HUES64 (cell line): ENCODE results near the gene MEMO1.
"Not testable (repeated sequence)": the region's sequence is repeated elsewhere in the genome, so short reads cannot be mapped to it uniquely, and the experiment has no call there.

Experiments used
- H3K27ac ChIP-seq: 2 replicates; pipeline ENCODE4 v1.7.0; 2013; ENCODE audit warnings: low read depth, low read length, inconsistent platforms
- H3K27me3 ChIP-seq: 2 replicates; pipeline ENCODE4 v1.6.1; 2013; ENCODE audit warnings: mild to moderate bottlenecking, low read length; ENCODE audit not compliant: insufficient read depth
- H3K36me3 ChIP-seq: 2 replicates; pipeline ENCODE4 v1.6.1; 2013; ENCODE audit warnings: mild to moderate bottlenecking, low read length; ENCODE audit not compliant: insufficient read depth
- H3K4me1 ChIP-seq: 2 replicates; pipeline ENCODE4 v1.6.1; 2013; ENCODE audit warnings: mild to moderate bottlenecking, low read length, moderate library complexity; ENCODE audit not compliant: insufficient read depth
- H3K4me3 ChIP-seq: 2 replicates; pipeline ENCODE4 v1.5.1; 2013; ENCODE audit warnings: mild to moderate bottlenecking, low read length, moderate library complexity
- H3K9ac ChIP-seq: 2 replicates; pipeline ENCODE4 v1.6.1; 2013; ENCODE audit warnings: mild to moderate bottlenecking, low read depth, low read length
- H3K9me3 ChIP-seq: 2 replicates; pipeline ENCODE4 v1.6.1; 2013; ENCODE audit warnings: low read depth, low read length; ENCODE audit not compliant: insufficient read depth
- WGBS: fragments of 150-250, 120-280 bp; methylation state at CpG from one replicate; pipeline ENCODE4 v1.1.7; 2013; ENCODE audit warnings: missing lambda C conversion rate; 5-methylcytosine and 5-hydroxymethylcytosine counted together

MEMO1 gene

GRCh38 chr2:31973665-31974064, 37.1 kb downstream of the MEMO1 start:
- H3K4me1 ChIP-seq: no peaks in the 10 kb centered on the region

GRCh38 chr2:31972059-31972458, 38.7 kb downstream of the MEMO1 start:
- Histone ChIP-seq H3K4me3 (no peak overlapping the region), H3K4me1 (no peaks in the 10 kb centered on the region), H3K27me3 (no peaks in the 10 kb centered on the region), H3K9me3 (no peaks in the 10 kb centered on the region), H3K9ac (no peak overlapping the region), H3K36me3 (no peaks in the 10 kb centered on the region), H3K27ac (no peak overlapping the region)
- 90% methylated on average over 2 of the region's 2 CpGs for WGBS

More at GRCh38 chr2:31973665-31974064, 37.1 kb downstream of the MEMO1 start:
- Histone ChIP-seq H3K27me3 (no peaks in the 10 kb centered on the region), H3K9ac (no peak overlapping the region), H3K4me3 (no peak overlapping the region), H3K36me3 (no peaks in the 10 kb centered on the region), H3K27ac (no peak overlapping the region), H3K9me3 (no peaks in the 10 kb centered on the region)

DNA sequence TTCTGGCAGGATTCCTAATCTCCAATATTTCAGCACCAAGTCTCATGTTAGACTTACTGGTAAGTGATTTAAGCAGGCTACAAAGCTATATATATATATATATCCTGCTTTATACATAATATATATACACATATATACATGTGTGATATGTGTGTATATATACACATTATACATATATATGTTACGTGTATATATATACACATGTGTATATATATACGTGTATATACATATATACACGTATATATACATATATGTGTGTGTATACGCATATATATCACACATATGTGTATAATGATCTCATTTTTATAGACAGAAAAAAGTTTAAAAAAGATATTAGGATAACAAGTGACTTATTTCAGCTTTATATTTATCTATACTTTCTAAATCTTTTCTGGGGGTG, 41.6 kb downstream of the MEMO1 start:
- Histone ChIP-seq H3K36me3 (no peaks in the 10 kb centered on the region), H3K4me3 (no peak overlapping the region), H3K27me3 (no peaks in the 10 kb centered on the region), H3K4me1 (no peaks in the 10 kb centered on the region), H3K27ac (no peak overlapping the region), H3K9ac (no peak overlapping the region), H3K9me3 (no peaks in the 10 kb centered on the region)
- WGBS: no CpG with 5 or more reads among the region's 4 CpGs

DNA sequence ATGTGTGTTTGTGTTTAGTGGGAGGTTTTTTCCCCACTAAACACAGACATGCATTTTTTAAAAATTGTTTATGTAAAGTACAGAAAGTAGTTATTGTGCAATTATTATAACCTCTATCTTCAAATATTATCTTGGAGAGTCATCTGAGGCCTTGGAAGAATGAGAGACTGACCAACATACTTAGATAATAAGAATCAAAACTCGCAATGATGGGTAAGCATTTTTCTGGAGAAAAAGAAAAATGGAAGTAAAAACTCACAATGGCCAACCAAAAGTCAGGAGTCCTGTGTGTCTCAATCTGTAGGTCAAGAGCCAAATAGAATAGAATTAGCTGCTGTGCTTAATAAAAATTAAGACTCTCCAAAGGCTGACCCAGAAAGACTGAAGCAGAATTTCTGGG, 43.0 kb downstream of the MEMO1 start:
- Histone ChIP-seq H3K4me3 (no peak overlapping the region), H3K9me3 (no peaks in the 10 kb centered on the region), H3K4me1 (no peaks in the 10 kb centered on the region), H3K9ac (no peak overlapping the region), H3K27me3 (no peaks in the 10 kb centered on the region), H3K36me3 (no peaks in the 10 kb centered on the region), H3K27ac (no peak overlapping the region)
- WGBS: 100% methylated on average over 1 of the region's 1 CpG

DNA sequence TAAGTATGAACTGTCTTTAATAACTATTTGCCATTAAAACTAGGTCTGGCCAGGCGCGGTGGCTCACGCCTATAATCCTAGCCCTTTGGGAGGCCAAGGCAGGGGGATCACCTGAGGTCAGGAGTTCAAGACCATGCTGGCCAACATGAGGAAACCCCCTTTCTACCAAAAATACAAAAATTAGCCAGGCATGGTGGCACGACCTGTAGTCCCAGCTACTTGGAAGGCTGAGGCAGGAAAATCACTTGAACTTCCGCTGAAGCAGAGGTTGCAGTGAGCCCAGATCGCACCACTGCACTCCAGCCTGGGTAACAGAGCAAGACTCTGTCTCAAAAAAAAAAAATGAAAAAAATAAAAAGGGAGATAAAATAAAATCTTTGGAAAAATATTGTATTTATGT, 44.4 kb downstream of the MEMO1 start:
- H3K36me3 ChIP-seq, H3K4me3 ChIP-seq, H3K27me3 ChIP-seq, H3K9me3 ChIP-seq, H3K4me1 ChIP-seq, H3K27ac ChIP-seq, H3K9ac ChIP-seq: not testable (repeated sequence)
- WGBS: 95% methylated on average over 6 of the region's 6 CpGs

DNA sequence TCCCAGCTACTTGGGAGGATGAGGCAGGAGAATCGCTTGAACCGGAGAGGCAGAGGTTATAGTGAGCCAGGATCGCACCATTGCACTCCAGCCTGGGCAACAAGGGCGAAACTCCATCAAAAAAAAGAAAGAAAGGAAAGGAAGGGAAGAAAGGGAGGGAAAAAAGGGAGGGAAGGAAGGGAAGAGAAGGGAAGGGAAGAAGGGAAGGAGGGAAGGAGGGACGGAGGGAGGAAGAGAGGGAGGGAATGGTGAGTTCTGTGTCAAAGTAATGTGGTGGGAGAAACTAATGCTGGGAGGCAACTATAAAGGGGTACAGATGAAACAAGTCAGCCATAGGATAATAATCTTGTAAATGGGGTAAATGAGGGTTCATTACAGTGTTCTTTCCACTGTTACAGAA, 45.7 kb downstream of the MEMO1 start:
- Histone ChIP-seq H3K9me3 (no peaks in the 10 kb centered on the region), H3K4me3 (no peak overlapping the region), H3K36me3 (no peaks in the 10 kb centered on the region), H3K27me3 (no peaks in the 10 kb centered on the region), H3K4me1 (no peaks in the 10 kb centered on the region), H3K9ac (no peak overlapping the region), H3K27ac (no peak overlapping the region)
- 94% methylated on average over 5 of the region's 5 CpGs for WGBS

- 96% methylated on average over 2 of the region's 2 CpGs for WGBS
- H3K4me1 ChIP-seq: no peaks in the 10 kb centered on the region
- H3K27ac ChIP-seq: no peak overlapping the region
- H3K36me3 ChIP-seq: no peaks in the 10 kb centered on the region
- H3K4me3 ChIP-seq: no peak overlapping the region
- H3K27me3 ChIP-seq: no peaks in the 10 kb centered on the region
- no peaks in the 10 kb centered on the region for H3K9me3 ChIP-seq
- H3K9ac ChIP-seq: no peak overlapping the region
Observed at GRCh38 chr2:31962757-31963361, 47.9 kb downstream of the MEMO1 start.

- no peaks in the 10 kb centered on the region for H3K27me3 ChIP-seq
- 93% methylated on average over 5 of the region's 5 CpGs for WGBS
- no peak overlapping the region for H3K9ac ChIP-seq
- H3K4me1 ChIP-seq: no peaks in the 10 kb centered on the region
- H3K4me3 ChIP-seq: no peak overlapping the region
- H3K9me3 ChIP-seq: no peaks in the 10 kb centered on the region
- H3K27ac ChIP-seq: no peak overlapping the region
- H3K36me3 ChIP-seq: no peaks in the 10 kb centered on the region; the same call in 1 of the 2 replicates
Observed at GRCh38 chr2:31958140-31958717, 52.6 kb downstream of the MEMO1 start.

DNA sequence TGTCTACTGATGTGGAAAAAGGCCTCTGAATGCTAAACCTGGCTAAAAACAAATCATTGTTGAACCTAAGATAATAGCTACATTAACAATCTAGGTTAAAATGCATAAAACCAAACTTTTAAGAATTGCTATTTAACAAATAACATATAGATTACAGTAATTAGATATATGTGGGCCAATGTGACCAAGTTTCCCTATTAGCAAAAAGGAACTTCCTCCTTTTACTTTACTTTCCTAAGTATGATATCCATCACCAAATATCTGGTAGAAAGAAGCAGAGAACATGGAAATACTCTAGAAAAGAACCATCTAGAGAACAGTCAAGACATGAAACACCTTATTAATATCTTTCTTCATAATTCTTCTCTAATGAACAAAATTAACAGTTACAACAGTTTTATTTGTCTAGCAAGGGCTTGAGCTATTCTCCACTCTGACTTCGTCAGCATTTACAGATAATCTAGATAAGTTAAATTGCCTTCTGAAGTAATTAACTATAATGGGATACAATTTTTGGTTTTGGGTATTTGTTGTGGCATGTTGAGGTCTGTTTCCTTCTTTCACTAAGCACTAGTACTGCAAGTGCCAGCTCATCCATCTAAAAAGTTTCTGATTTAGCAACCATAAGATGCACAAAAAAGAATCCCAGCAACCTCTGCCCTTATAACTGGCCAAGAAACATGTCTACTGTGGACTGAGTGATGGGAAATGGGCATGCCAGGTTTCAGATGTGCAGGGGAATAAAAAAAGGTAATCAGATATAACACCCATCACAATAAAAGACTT, 53.3 kb downstream of the MEMO1 start:
- H3K9ac ChIP-seq: no peak overlapping the region

GRCh38 chr2:31956934-31957333, 53.9 kb downstream of the MEMO1 start:
- not testable (repeated sequence) for H3K4me1 ChIP-seq, H3K9me3 ChIP-seq, H3K27me3 ChIP-seq, H3K9ac ChIP-seq, H3K27ac ChIP-seq, H3K4me3 ChIP-seq, H3K36me3 ChIP-seq
- 97% methylated on average over 8 of the region's 8 CpGs for WGBS

More for the DNA sequence above, 53.3 kb downstream of the MEMO1 start:
- Histone ChIP-seq H3K4me3 (no peak overlapping the region), H3K27ac (no peak overlapping the region), H3K36me3 (no peaks in the 10 kb centered on the region; the same call in 1 of the 2 replicates), H3K9me3 (no peaks in the 10 kb centered on the region), H3K27me3 (no peaks in the 10 kb centered on the region), H3K4me1 (no peaks in the 10 kb centered on the region)
- WGBS: no CpG with 5 or more reads among the region's 1 CpG

DNA sequence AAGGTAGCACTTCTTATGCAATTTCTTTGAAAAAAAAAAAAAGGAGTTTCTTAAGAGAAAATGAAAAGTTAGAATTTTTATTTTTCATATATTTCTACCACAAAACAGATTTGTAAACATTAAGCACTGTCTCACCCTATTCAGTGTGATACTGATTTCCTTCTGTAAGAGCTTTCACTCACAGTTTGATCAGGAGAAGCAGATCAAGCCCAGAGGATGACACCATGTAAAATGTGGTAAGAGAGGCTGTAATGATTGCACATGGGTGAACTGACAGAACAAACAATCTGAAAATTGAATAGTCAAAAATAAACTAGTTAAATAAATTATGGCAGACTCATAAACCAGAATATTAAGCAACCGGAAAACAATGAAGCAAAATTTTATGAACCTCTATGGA, 54.5 kb downstream of the MEMO1 start:
- no peak overlapping the region for H3K27ac ChIP-seq
- H3K36me3 ChIP-seq: no peaks in the 10 kb centered on the region; the same call in 1 of the 2 replicates
- H3K27me3 ChIP-seq: no peaks in the 10 kb centered on the region
- H3K9me3 ChIP-seq: no peaks in the 10 kb centered on the region
- no peak overlapping the region for H3K4me3 ChIP-seq
- no peak overlapping the region for H3K9ac ChIP-seq
- WGBS: 86% methylated on average over 1 of the region's 1 CpG
- no peaks in the 10 kb centered on the region for H3K4me1 ChIP-seq
